ENCODE measurements around the gene ZSCAN5A.

Gene ZSCAN5A

GRCh38 chr19:56321254-56321988 lies 6.8 kb upstream of the ZSCAN5A start:
- Histone ChIP-seq H2AFZ (ENCODE audit: low read depth, low read length) (no peak overlapping the region), H3K36me3 (ENCODE audit: control insufficient read depth in 1 of 2, insufficient read depth in 2 of 2, low read depth in 1 of 2, low read length in 2 of 2) (no peaks in the 10 kb centered on the region), H3K4me3 (ENCODE audit: insufficient read depth in 1 of 2, low read depth in 1 of 2, low read length in 2 of 2) (no peak overlapping the region), H3K4ac (ENCODE audit: low read depth in 1 of 2, low read length in 2 of 2) (no peak overlapping the region), H3K18ac (ENCODE audit: low read depth in 1 of 2, low read length in 2 of 2) (no peak overlapping the region), H3K79me1 (replicated peaks; ENCODE audit: low read length, poor library complexity, severe bottlenecking) (no peaks in the 10 kb centered on the region), H3K23ac (ENCODE audit: low read length in 2 of 2) (no peak overlapping the region), H3K27ac (ENCODE audit: low read length, poor library complexity, severe bottlenecking) (no peak overlapping the region), H3K27me3 (ENCODE audit: control insufficient read depth in 1 of 2, insufficient read depth in 1 of 2, low read length in 2 of 2) (no peaks in the 10 kb centered on the region), H4K91ac (ENCODE audit: low read length) (peak overlapping the region; percentile 28), H3K9me3 (ENCODE audit: control insufficient read depth, low read length) (no peaks in the 10 kb centered on the region), H2BK120ac (ENCODE audit: low read depth, low read length) (no peak overlapping the region), H4K8ac (ENCODE audit: low read length) (no peak overlapping the region), H2AK5ac (ENCODE audit: low read length, severe bottlenecking) (no peak overlapping the region), H3K4me2 (ENCODE audit: low read length, poor library complexity, severe bottlenecking) (no peak overlapping the region), H3K9ac (ENCODE audit: low read length) (no peak overlapping the region), H3K4me1 (ENCODE audit: control insufficient read depth, insufficient read depth, low read depth, low read length) (no peaks in the 10 kb centered on the region), H2BK5ac (ENCODE audit: low read depth, low read length, poor library complexity, severe bottlenecking) (no peak overlapping the region), H2BK15ac (ENCODE audit: low read depth, poor library complexity, severe bottlenecking) (no peak overlapping the region), H3K14ac (ENCODE audit: low read length in 2 of 2) (no peak overlapping the region), H2BK12ac (ENCODE audit: low read length in 2 of 2) (no peak overlapping the region)
- 89% methylated on average over 8 of the region's 8 CpGs for WGBS
- no peak for DNase-seq

- 72% methylated on average over 3 of the region's 3 CpGs for whole genome bisulfite sequencing
- no peak overlapping the region for H3K4me2 ChIP-seq (ENCODE audit: low read length, poor library complexity, severe bottlenecking)
Observed at GRCh38 chr19:56319991-56320390, 5.4 kb upstream of the ZSCAN5A start.

GRCh38 chr19:56317749-56318148 lies 3.1 kb upstream of the ZSCAN5A start:
- no peak overlapping the region for H2AFZ ChIP-seq (ENCODE audit: low read depth, low read length)
- 62% methylated on average over 2 of the region's 2 CpGs for WGBS
- no peak overlapping the region for H3K4ac ChIP-seq (ENCODE audit: low read depth in 1 of 2, low read length in 2 of 2)
- H3K27me3 ChIP-seq (ENCODE audit: control insufficient read depth in 1 of 2, insufficient read depth in 1 of 2, low read length in 2 of 2): no peaks in the 10 kb centered on the region
- H2BK120ac ChIP-seq (ENCODE audit: low read depth, low read length): no peak overlapping the region
- no peak overlapping the region for H2AK5ac ChIP-seq (ENCODE audit: low read length, severe bottlenecking)
- peaks cover 0 to 4% of the 10 kb centered on the region in 2 experiments for H3K36me3 ChIP-seq (ENCODE audit: control insufficient read depth in 1 of 2, insufficient read depth in 2 of 2, low read depth in 1 of 2, low read length in 2 of 2)
- no peak overlapping the region for H4K8ac ChIP-seq (ENCODE audit: low read length)
- H4K91ac ChIP-seq (ENCODE audit: low read length): no peak overlapping the region
- no peak overlapping the region for H3K4me2 ChIP-seq (ENCODE audit: low read length, poor library complexity, severe bottlenecking)
- no peak overlapping the region for H2BK5ac ChIP-seq (ENCODE audit: low read depth, low read length, poor library complexity, severe bottlenecking)
- no peak overlapping the region for H3K27ac ChIP-seq (ENCODE audit: low read length, poor library complexity, severe bottlenecking)
- H3K9me3 ChIP-seq (ENCODE audit: control insufficient read depth, low read length): no peaks in the 10 kb centered on the region
- no peak for DNase-seq
- H3K14ac ChIP-seq (ENCODE audit: low read length in 2 of 2): no peak overlapping the region
- H2BK15ac ChIP-seq (ENCODE audit: low read depth, poor library complexity, severe bottlenecking): no peak overlapping the region
- no peak overlapping the region for H3K4me3 ChIP-seq (ENCODE audit: insufficient read depth in 1 of 2, low read depth in 1 of 2, low read length in 2 of 2)
- no peak overlapping the region for H3K23ac ChIP-seq (ENCODE audit: low read length in 2 of 2)
- H2BK12ac ChIP-seq (ENCODE audit: low read length in 2 of 2): no peak overlapping the region
- H3K4me1 ChIP-seq (ENCODE audit: control insufficient read depth, insufficient read depth, low read depth, low read length): peaks cover 2% of the 10 kb centered on the region
- no peak overlapping the region for H3K9ac ChIP-seq (ENCODE audit: low read length)
- H3K79me1 ChIP-seq (replicated peaks; ENCODE audit: low read length, poor library complexity, severe bottlenecking): peaks cover 11% of the 10 kb centered on the region
- H3K18ac ChIP-seq (ENCODE audit: low read depth in 1 of 2, low read length in 2 of 2): no peak overlapping the region

More at GRCh38 chr19:56319991-56320390, 5.4 kb upstream of the ZSCAN5A start:
- Histone ChIP-seq H2BK12ac (ENCODE audit: low read length in 2 of 2) (no peak overlapping the region), H4K8ac (ENCODE audit: low read length) (no peak overlapping the region), H3K14ac (ENCODE audit: low read length in 2 of 2) (no peak overlapping the region), H3K27me3 (ENCODE audit: control insufficient read depth in 1 of 2, insufficient read depth in 1 of 2, low read length in 2 of 2) (no peaks in the 10 kb centered on the region), H2BK5ac (ENCODE audit: low read depth, low read length, poor library complexity, severe bottlenecking) (no peak overlapping the region), H3K9me3 (ENCODE audit: control insufficient read depth, low read length) (no peaks in the 10 kb centered on the region), H3K79me1 (replicated peaks; ENCODE audit: low read length, poor library complexity, severe bottlenecking) (peaks cover 4% of the 10 kb centered on the region), H3K23ac (ENCODE audit: low read length in 2 of 2) (no peak overlapping the region), H4K91ac (ENCODE audit: low read length) (no peak overlapping the region), H3K4ac (ENCODE audit: low read depth in 1 of 2, low read length in 2 of 2) (no peak overlapping the region), H3K27ac (ENCODE audit: low read length, poor library complexity, severe bottlenecking) (no peak overlapping the region), H3K4me3 (ENCODE audit: insufficient read depth in 1 of 2, low read depth in 1 of 2, low read length in 2 of 2) (no peak overlapping the region), H2AK5ac (ENCODE audit: low read length, severe bottlenecking) (no peak overlapping the region), H3K18ac (ENCODE audit: low read depth in 1 of 2, low read length in 2 of 2) (no peak overlapping the region), H3K36me3 (ENCODE audit: control insufficient read depth in 1 of 2, insufficient read depth in 2 of 2, low read depth in 1 of 2, low read length in 2 of 2) (no peaks in the 10 kb centered on the region), H3K4me1 (ENCODE audit: control insufficient read depth, insufficient read depth, low read depth, low read length) (peaks cover 2% of the 10 kb centered on the region), H2AFZ (ENCODE audit: low read depth, low read length) (no peak overlapping the region), H2BK120ac (ENCODE audit: low read depth, low read length) (no peak overlapping the region), H3K9ac (ENCODE audit: low read length) (no peak overlapping the region), H2BK15ac (ENCODE audit: low read depth, poor library complexity, severe bottlenecking) (no peak overlapping the region)
- DNase-seq: no peak

GRCh38 chr19:56316728-56317127 lies 2.1 kb upstream of the ZSCAN5A start:
- no peaks in the 10 kb centered on the region for H3K9me3 ChIP-seq (ENCODE audit: control insufficient read depth, low read length)

More at GRCh38 chr19:56316728-56317127, 2.1 kb upstream of the ZSCAN5A start:
- Histone ChIP-seq H2BK120ac (ENCODE audit: low read depth, low read length) (no peak overlapping the region), H3K4me1 (ENCODE audit: control insufficient read depth, insufficient read depth, low read depth, low read length) (peaks cover 2% of the 10 kb centered on the region), H3K23ac (ENCODE audit: low read length in 2 of 2) (no peak overlapping the region), H2BK5ac (ENCODE audit: low read depth, low read length, poor library complexity, severe bottlenecking) (no peak overlapping the region), H4K91ac (ENCODE audit: low read length) (no peak overlapping the region), H3K4me2 (ENCODE audit: low read length, poor library complexity, severe bottlenecking) (no peak overlapping the region), H3K14ac (ENCODE audit: low read length in 2 of 2) (no peak overlapping the region), H3K9ac (ENCODE audit: low read length) (no peak overlapping the region), H2BK15ac (ENCODE audit: low read depth, poor library complexity, severe bottlenecking) (no peak overlapping the region), H2AFZ (ENCODE audit: low read depth, low read length) (no peak overlapping the region), H3K18ac (ENCODE audit: low read depth in 1 of 2, low read length in 2 of 2) (no peak overlapping the region), H2BK12ac (ENCODE audit: low read length in 2 of 2) (no peak overlapping the region), H3K27ac (ENCODE audit: low read length, poor library complexity, severe bottlenecking) (no peak overlapping the region), H3K27me3 (ENCODE audit: control insufficient read depth in 1 of 2, insufficient read depth in 1 of 2, low read length in 2 of 2) (no peaks in the 10 kb centered on the region), H3K79me1 (replicated peaks; ENCODE audit: low read length, poor library complexity, severe bottlenecking) (peaks cover 13% of the 10 kb centered on the region), H4K8ac (ENCODE audit: low read length) (no peak overlapping the region), H3K4ac (ENCODE audit: low read depth in 1 of 2, low read length in 2 of 2) (no peak overlapping the region), H2AK5ac (ENCODE audit: low read length, severe bottlenecking) (no peak overlapping the region), H3K4me3 (ENCODE audit: insufficient read depth in 1 of 2, low read depth in 1 of 2, low read length in 2 of 2) (no peak overlapping the region), H3K36me3 (ENCODE audit: control insufficient read depth in 1 of 2, insufficient read depth in 2 of 2, low read depth in 1 of 2, low read length in 2 of 2) (peaks cover 0 to 14% of the 10 kb centered on the region in 2 experiments)
- 96% methylated on average over 5 of the region's 5 CpGs for WGBS
- DNase-seq: no peak

Data from mesenchymal stem cell (in vitro differentiated cells and primary cell).